K562 (cell line): ENCODE results near the gene KATNAL1. TPM values are rescaled to one million over a fixed set of nuclear protein-coding genes. Genes with fewer than 3 reads are reported as not detected.

Source experiments
- MEIS2 ChIP-seq: fragments of 450-650 bp; IDR thresholded peaks from 2 replicates; pipeline ENCODE4 v1.6.1; 2014; ENCODE audit warnings: mild to moderate bottlenecking; ENCODE audit not compliant: partially characterized antibody
- NFE2L1 ChIP-seq: fragments of 450-650 bp; IDR thresholded peaks from 2 replicates; pipeline ENCODE4 v1.6.1; 2016; ENCODE audit warnings: missing genetic modification characterization, low read depth, mild to moderate bottlenecking, missing compliant biosample characterization, moderate library complexity, borderline replicate concordance
- POU5F1 ChIP-seq: fragments of 150-350 bp; IDR thresholded peaks from 2 replicates; pipeline ENCODE4 v1.6.1; 2014; ENCODE audit warnings: borderline replicate concordance, low read length, low read depth, mild to moderate bottlenecking; ENCODE audit not compliant: partially characterized antibody
- RAD21 ChIP-seq, 2 experiments: fragments of 250-450 bp in 1 of 2; fragments of 450-650 bp in 1 of 2; sonication (Bioruptor Pico) in 1 of 2; formaldehyde crosslinking in 1 of 2; IDR thresholded peaks in 1 of 2; conservative IDR thresholded peaks in 1 of 2; 2 replicates each; pipeline versions ENCODE4 v1.4.0 to v1.8.0; 2020 to 2022; ENCODE audit warnings: mild to moderate bottlenecking in 2 of 2, moderate library complexity in 1 of 2
- SMC3 ChIP-seq: conservative IDR thresholded peaks from 2 replicates; pipeline ENCODE4 v1.6.1; 2011; ENCODE audit warnings: low read depth, low read length, improper control_type of control experiment; ENCODE audit not compliant: insufficient read depth
- TEAD2 ChIP-seq: fragments of 450-650 bp; IDR thresholded peaks from 2 replicates; pipeline ENCODE4 v1.6.1; 2016; ENCODE audit warnings: missing genetic modification characterization, control low read depth, missing compliant biosample characterization
- TFAM ChIP-seq: fragments of 250-450 bp; sonication (Bioruptor Pico); conservative IDR thresholded peaks from 2 replicates; pipeline ENCODE4 v1.5.0; 2021; ENCODE audit warnings: mild to moderate bottlenecking, moderate library complexity
- ZNF444 ChIP-seq: fragments of 250-450 bp; sonication (Bioruptor Pico); IDR thresholded peaks from 2 replicates; pipeline ENCODE4 v1.4.0; 2020; ENCODE audit warnings: mild to moderate bottlenecking, moderate library complexity
- ZNF79 ChIP-seq: fragments of 250-450 bp; sonication (Bioruptor Pico); IDR thresholded peaks from 2 replicates; pipeline ENCODE4 v1.4.0; 2020; ENCODE audit warnings: low read depth, mild to moderate bottlenecking, moderate library complexity
- polyA plus RNA-seq, 8 experiments: library from polyadenylated mRNA; depleted of rRNA in 4 of 8; stranded (reverse) in 5 of 8; unstranded in 3 of 8; fragments of >200 nt; fragmentation: Nextera tagmentation in 2 of 8; fragmentation: Illumina TruSeq in 1 of 8; extraction: Ambion mirVana in 2 of 8; extraction: Trizol in 1 of 8; gene quantifications; 2 replicates each; pipeline versions ENCODE4 v1.2.1 to v1.2.3, GENCODE V29; 2011 to 2014; ENCODE audit warnings: inconsistent platforms in 1 of 8, missing spikeins in 1 of 8
- total RNA-seq, 7 experiments: library from RNA; depleted of rRNA in 6 of 7; stranded (reverse); fragments of >200 nt in 6 of 7; fragmentation: Illumina TruSeq in 2 of 7; extraction: Trizol in 2 of 7; gene quantifications; 2 replicates each; pipeline versions ENCODE4 v1.2.1 to v1.2.3, GENCODE V29; 2011 to 2021; ENCODE audit warnings: low replicate concordance in 1 of 7
- TF ChIP-seq, protein P1 (sequence below): fragments of 250-450 bp; sonication (Bioruptor Pico); IDR thresholded peaks from 2 replicates; pipeline ENCODE4 v1.4.0; 2020; ENCODE audit warnings: borderline replicate concordance
- TF ChIP-seq, protein P2 (sequence below): fragments of 450-650 bp; IDR thresholded peaks from 2 replicates; pipeline ENCODE4 v1.6.1; 2016
- TF ChIP-seq, protein P3 (sequence below), 3 experiments: IDR thresholded peaks in 2 of 3; conservative IDR thresholded peaks in 1 of 3; 2 replicates each; pipeline ENCODE4 v1.5.1; 2011 to 2012; ENCODE audit warnings: low read length in 3 of 3, mild to moderate bottlenecking in 3 of 3, control low read depth in 2 of 3, improper control_type of control experiment in 1 of 3, inconsistent platforms in 1 of 3, low read depth in 1 of 3, mixed read lengths in 1 of 3, moderate library complexity in 1 of 3; ENCODE audit not compliant: insufficient read depth in 2 of 3
- TF ChIP-seq, protein P4 (sequence below): sonication (generic); formaldehyde crosslinking; IDR thresholded peaks from 2 replicates; pipeline ENCODE4 v1.8.0; 2023; ENCODE audit warnings: mild to moderate bottlenecking, missing genetic modification reagents

KATNAL1 gene
- total and polyA plus RNA-seq, 9 of the 15 experiments (the other 6 are each of a cell fraction or from before 2014, with no cell fraction given): 2.5 to 8.2 (median 5.5) TPM

DNA sequence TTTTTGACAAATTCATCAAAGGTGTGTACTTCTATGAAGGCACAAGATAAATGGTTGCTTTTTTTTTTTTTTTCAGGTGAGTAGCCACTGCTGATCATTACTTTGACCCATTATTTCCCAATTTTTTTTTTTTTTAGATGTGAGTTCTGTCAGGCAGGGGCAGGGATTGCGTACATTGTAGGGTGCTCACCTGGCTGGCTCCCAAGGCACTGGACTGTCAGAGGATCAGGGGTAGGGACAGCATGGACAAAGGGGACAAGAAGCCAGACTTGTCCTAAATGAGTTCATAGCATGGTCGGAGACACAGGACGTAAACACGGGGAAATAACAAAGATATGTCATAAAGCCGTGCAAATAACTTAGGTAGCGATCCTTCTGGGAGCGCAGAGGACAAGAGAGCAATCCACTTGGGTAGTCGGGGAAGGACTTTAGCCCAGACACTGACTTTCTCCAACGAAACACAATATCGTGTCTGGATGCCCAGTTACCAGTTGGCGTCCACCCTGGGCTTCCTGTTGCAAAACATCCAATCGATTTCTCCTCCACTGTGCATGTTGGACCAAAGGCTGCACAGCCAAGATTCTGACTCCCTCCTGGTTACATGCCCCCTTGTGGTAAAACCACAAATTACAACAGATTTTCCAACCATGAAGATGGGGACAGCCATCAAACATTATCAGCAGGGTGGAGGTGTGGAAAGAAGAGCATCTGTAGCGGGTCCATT is 27.5 kb upstream of the KATNAL1 start (continued):
- TF ChIP-seq, protein P1, sequence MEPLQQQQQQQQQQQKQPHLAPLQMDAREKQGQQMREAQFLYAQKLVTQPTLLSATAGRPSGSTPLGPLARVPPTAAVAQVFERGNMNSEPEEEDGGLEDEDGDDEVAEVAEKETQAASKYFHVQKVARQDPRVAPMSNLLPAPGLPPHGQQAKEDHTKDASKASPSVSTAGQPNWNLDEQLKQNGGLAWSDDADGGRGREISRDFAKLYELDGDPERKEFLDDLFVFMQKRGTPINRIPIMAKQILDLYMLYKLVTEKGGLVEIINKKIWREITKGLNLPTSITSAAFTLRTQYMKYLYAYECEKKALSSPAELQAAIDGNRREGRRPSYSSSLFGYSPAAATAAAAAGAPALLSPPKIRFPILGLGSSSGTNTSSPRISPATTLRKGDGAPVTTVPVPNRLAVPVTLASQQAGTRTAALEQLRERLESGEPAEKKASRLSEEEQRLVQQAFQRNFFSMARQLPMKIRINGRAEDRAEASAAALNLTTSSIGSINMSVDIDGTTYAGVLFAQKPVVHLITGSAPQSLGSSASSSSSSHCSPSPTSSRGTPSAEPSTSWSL (CRISPR knock-in tag): no peak
- no peak for TF ChIP-seq ZNF444
- peak; percentile 30 for TF ChIP-seq MEIS2
- TF ChIP-seq NFE2L1 (tag): no peak
- TF ChIP-seq, protein P2, sequence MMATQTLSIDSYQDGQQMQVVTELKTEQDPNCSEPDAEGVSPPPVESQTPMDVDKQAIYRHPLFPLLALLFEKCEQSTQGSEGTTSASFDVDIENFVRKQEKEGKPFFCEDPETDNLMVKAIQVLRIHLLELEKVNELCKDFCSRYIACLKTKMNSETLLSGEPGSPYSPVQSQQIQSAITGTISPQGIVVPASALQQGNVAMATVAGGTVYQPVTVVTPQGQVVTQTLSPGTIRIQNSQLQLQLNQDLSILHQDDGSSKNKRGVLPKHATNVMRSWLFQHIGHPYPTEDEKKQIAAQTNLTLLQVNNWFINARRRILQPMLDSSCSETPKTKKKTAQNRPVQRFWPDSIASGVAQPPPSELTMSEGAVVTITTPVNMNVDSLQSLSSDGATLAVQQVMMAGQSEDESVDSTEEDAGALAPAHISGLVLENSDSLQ: peak; percentile 12; the same call in 1 of the 2 replicates
- 0 out of 2 replicates have a peak, but pooled peaks have one; percentile 40 for TF ChIP-seq SMC3
- no peak for TF ChIP-seq ZNF79 (CRISPR knock-in tag)
- no peak for TF ChIP-seq TEAD2 (tag)
- TF ChIP-seq RAD21 (CRISPR knock-in tag; conservative IDR thresholded peaks at IDR 0.05 in 1 of 2, IDR thresholded peaks at IDR 0.05 in 1 of 2): peak; percentile 25 to 67; a peak in 3 of 4 replicates
- TF ChIP-seq POU5F1: no peak
- TF ChIP-seq TFAM (CRISPR knock-in tag): no peak
- TF ChIP-seq, protein P3, sequence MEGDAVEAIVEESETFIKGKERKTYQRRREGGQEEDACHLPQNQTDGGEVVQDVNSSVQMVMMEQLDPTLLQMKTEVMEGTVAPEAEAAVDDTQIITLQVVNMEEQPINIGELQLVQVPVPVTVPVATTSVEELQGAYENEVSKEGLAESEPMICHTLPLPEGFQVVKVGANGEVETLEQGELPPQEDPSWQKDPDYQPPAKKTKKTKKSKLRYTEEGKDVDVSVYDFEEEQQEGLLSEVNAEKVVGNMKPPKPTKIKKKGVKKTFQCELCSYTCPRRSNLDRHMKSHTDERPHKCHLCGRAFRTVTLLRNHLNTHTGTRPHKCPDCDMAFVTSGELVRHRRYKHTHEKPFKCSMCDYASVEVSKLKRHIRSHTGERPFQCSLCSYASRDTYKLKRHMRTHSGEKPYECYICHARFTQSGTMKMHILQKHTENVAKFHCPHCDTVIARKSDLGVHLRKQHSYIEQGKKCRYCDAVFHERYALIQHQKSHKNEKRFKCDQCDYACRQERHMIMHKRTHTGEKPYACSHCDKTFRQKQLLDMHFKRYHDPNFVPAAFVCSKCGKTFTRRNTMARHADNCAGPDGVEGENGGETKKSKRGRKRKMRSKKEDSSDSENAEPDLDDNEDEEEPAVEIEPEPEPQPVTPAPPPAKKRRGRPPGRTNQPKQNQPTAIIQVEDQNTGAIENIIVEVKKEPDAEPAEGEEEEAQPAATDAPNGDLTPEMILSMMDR (IDR thresholded peaks at IDR 0.05 in 2 of 3, conservative IDR thresholded peaks at IDR 0.05 in 1 of 3; ENCODE audit: insufficient read depth in 2 of 3, low read depth in 1 of 3, low read length in 3 of 3): peak; percentile 61 to 69 (median 63)
- TF ChIP-seq, protein P4, sequence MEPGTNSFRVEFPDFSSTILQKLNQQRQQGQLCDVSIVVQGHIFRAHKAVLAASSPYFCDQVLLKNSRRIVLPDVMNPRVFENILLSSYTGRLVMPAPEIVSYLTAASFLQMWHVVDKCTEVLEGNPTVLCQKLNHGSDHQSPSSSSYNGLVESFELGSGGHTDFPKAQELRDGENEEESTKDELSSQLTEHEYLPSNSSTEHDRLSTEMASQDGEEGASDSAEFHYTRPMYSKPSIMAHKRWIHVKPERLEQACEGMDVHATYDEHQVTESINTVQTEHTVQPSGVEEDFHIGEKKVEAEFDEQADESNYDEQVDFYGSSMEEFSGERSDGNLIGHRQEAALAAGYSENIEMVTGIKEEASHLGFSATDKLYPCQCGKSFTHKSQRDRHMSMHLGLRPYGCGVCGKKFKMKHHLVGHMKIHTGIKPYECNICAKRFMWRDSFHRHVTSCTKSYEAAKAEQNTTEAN (CRISPR knock-in tag): no peak
